Thymus (tissue), 11 donors: ENCODE results near the gene NRXN3. TPM values are rescaled to one million over a fixed set of nuclear protein-coding genes. Genes with fewer than 3 reads are reported as not detected.

Source experiments
- DNase-seq, 9 donors: peaks; one replicate each; pipeline ENCODE4 v3.0.0-alpha.2; 2013; ENCODE audit warnings: low spot score in 9 of 9, low read depth in 6 of 9, missing footprints in 1 of 9
- H3K27ac ChIP-seq, 2 donors: one replicate each; pipeline ENCODE4 v1.5.1; 2013; ENCODE audit warnings: control low read depth in 1 of 2, low read depth in 1 of 2, low read length in 1 of 2, mild to moderate bottlenecking in 1 of 2, moderate library complexity in 1 of 2
- H3K27me3 ChIP-seq, 2 donors: one replicate each; pipeline ENCODE4 v1.5.1; 2013; ENCODE audit warnings: low read length in 1 of 2; ENCODE audit not compliant: control insufficient read depth in 2 of 2, insufficient read depth in 1 of 2
- H3K36me3 ChIP-seq, 2 donors: one replicate each; pipeline ENCODE4 v1.5.1; 2013; ENCODE audit warnings: low read length in 1 of 2, mild to moderate bottlenecking in 1 of 2, moderate library complexity in 1 of 2; ENCODE audit not compliant: control insufficient read depth in 2 of 2, insufficient read depth in 2 of 2
- H3K4me1 ChIP-seq, 2 donors: one replicate each; pipeline ENCODE4 v1.5.1; 2013; ENCODE audit warnings: low read length in 2 of 2; ENCODE audit not compliant: control insufficient read depth in 2 of 2, insufficient read depth in 2 of 2
- H3K4me3 ChIP-seq, 2 donors: one replicate each; pipeline ENCODE4 v1.5.1; 2013; ENCODE audit warnings: low read length in 2 of 2, control low read depth in 1 of 2, mild to moderate bottlenecking in 1 of 2
- H3K9me3 ChIP-seq, 2 donors: one replicate each; pipeline ENCODE4 v1.5.1; 2013; ENCODE audit warnings: low read length in 1 of 2, mild to moderate bottlenecking in 1 of 2; ENCODE audit not compliant: control insufficient read depth in 2 of 2, insufficient read depth in 1 of 2
- WGBS: extraction: QIAGEN DNeasy Blood & Tissue Kit; methylation state at CpG from one replicate; pipeline ENCODE4 v1.1.7; 2013; 5-methylcytosine and 5-hydroxymethylcytosine counted together
- polyA plus RNA-seq: library from polyadenylated mRNA; stranded (reverse); fragments of 200-250 nt; gene quantifications from one replicate; pipeline ENCODE4 v1.2.3, GENCODE V29; 2013
- total RNA-seq: library from RNA; stranded (reverse); fragments of 120-200 nt; gene quantifications from one replicate; pipeline ENCODE4 v1.2.4, GENCODE V29; 2013
- donor health status: healthy.

Gene NRXN3
- total and polyA plus RNA-seq, 2 donors: 1.5 to 3.7 TPM

GRCh38 chr14:79356040-79356439 lies 1185.9 kb downstream of the NRXN3 start:
- Histone ChIP-seq H3K27ac (no peak overlapping the region), H3K4me3 (no peak overlapping the region), H3K36me3 (no peaks in the 10 kb centered on the region), H3K4me1 (no peaks in the 10 kb centered on the region), H3K27me3 (no peaks in the 10 kb centered on the region), H3K9me3 (no peaks in the 10 kb centered on the region)
- WGBS: 85% methylated on average over 2 of the region's 2 CpGs
- DNase-seq: no peak

- DNase-seq: no peak
- Histone ChIP-seq H3K4me3 (no peak overlapping the region), H3K4me1 (no peaks in the 10 kb centered on the region), H3K27ac (no peak overlapping the region), H3K27me3 (no peaks in the 10 kb centered on the region), H3K36me3 (no peaks in the 10 kb centered on the region), H3K9me3 (no peaks in the 10 kb centered on the region)
- WGBS: 83% methylated on average over 2 of the region's 2 CpGs
Measured at GRCh38 chr14:79357307-79357706, 1187.1 kb downstream of the NRXN3 start.

GRCh38 chr14:79363291-79363690 lies 1193.1 kb downstream of the NRXN3 start:
- no peak for DNase-seq
- no peak overlapping the region for H3K27ac ChIP-seq
- H3K9me3 ChIP-seq: no peaks in the 10 kb centered on the region
- H3K36me3 ChIP-seq: no peaks in the 10 kb centered on the region
- WGBS: 95% methylated on average over 3 of the region's 3 CpGs
- H3K4me3 ChIP-seq: no peak overlapping the region
- H3K27me3 ChIP-seq: no peaks in the 10 kb centered on the region
- no peaks in the 10 kb centered on the region for H3K4me1 ChIP-seq

- Histone ChIP-seq H3K4me3 (no peak overlapping the region), H3K4me1 (no peaks in the 10 kb centered on the region), H3K27ac (no peak overlapping the region), H3K36me3 (no peaks in the 10 kb centered on the region), H3K9me3 (no peaks in the 10 kb centered on the region), H3K27me3 (no peaks in the 10 kb centered on the region)
- DNase-seq: no peak
- 90% methylated on average over 10 of the region's 10 CpGs for WGBS
Measured at GRCh38 chr14:79369359-79370332, 1199.5 kb downstream of the NRXN3 start.

- H3K27ac ChIP-seq: no peak overlapping the region
- no peaks in the 10 kb centered on the region for H3K4me1 ChIP-seq
- no peak overlapping the region for H3K4me3 ChIP-seq
- H3K27me3 ChIP-seq: no peaks in the 10 kb centered on the region
- WGBS: 95% methylated on average over 1 of the region's 1 CpG
- no peaks in the 10 kb centered on the region for H3K36me3 ChIP-seq
- no peak for DNase-seq
- no peaks in the 10 kb centered on the region for H3K9me3 ChIP-seq
Measured at GRCh38 chr14:79370969-79371368, 1200.8 kb downstream of the NRXN3 start.

GRCh38 chr14:79373451-79373850 lies 1203.3 kb downstream of the NRXN3 start:
- no peak overlapping the region for H3K4me3 ChIP-seq
- no peak overlapping the region for H3K27ac ChIP-seq
- DNase-seq: no peak
- H3K4me1 ChIP-seq: no peaks in the 10 kb centered on the region
- H3K9me3 ChIP-seq: no peaks in the 10 kb centered on the region
- 85% methylated on average over 6 of the region's 6 CpGs for WGBS
- H3K27me3 ChIP-seq: no peaks in the 10 kb centered on the region
- no peaks in the 10 kb centered on the region for H3K36me3 ChIP-seq

GRCh38 chr14:79375356-79375755 lies 1205.2 kb downstream of the NRXN3 start:
- no peak for DNase-seq
- Histone ChIP-seq H3K27ac (no peak overlapping the region), H3K4me3 (no peak overlapping the region), H3K36me3 (no peaks in the 10 kb centered on the region), H3K4me1 (no peaks in the 10 kb centered on the region), H3K27me3 (no peaks in the 10 kb centered on the region), H3K9me3 (no peaks in the 10 kb centered on the region)
- WGBS: 79% methylated on average over 7 of the region's 7 CpGs

- Histone ChIP-seq H3K4me1 (no peaks in the 10 kb centered on the region), H3K36me3 (no peaks in the 10 kb centered on the region), H3K4me3 (no peak overlapping the region), H3K9me3 (no peaks in the 10 kb centered on the region), H3K27ac (no peak overlapping the region), H3K27me3 (no peaks in the 10 kb centered on the region)
- WGBS: 84% methylated on average over 1 of the region's 1 CpG
- no peak for DNase-seq
Measured at GRCh38 chr14:79376557-79376956, 1206.4 kb downstream of the NRXN3 start.

GRCh38 chr14:79378020-79378419 lies 1207.8 kb downstream of the NRXN3 start:
- no peak for DNase-seq
- Histone ChIP-seq H3K27me3 (no peaks in the 10 kb centered on the region), H3K27ac (no peak overlapping the region), H3K4me3 (no peak overlapping the region), H3K36me3 (no peaks in the 10 kb centered on the region), H3K9me3 (no peaks in the 10 kb centered on the region), H3K4me1 (no peaks in the 10 kb centered on the region)
- WGBS: 39% methylated on average over 2 of the region's 2 CpGs
